Measurements from ENCODE around the gene NDP.

NDP gene

DNA sequence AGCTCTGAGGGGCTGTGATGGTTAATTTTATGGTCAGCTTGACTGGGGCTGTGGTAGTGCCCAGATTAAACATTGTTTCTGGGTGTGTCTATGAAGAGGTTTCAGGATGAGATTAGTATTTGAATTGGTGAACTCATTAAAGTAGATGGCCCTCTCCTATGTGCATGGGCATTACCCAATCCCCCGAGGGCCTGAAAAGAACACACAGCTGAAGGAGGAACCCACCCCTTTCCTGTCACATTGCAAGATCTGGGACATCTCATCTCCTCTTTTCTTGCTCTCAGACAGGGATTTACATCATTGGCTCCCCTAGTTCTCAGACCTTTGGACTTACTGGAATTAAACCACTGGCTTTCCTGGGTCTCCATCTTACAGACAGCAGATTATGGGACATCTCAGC lies 29.4 kb upstream of the NDP start:
- no peak overlapping the region for H3K4me3 ChIP-seq (ENCODE audit: low read length in 2 of 2)
- H3K9ac ChIP-seq (ENCODE audit: low read length in 2 of 2): no peak overlapping the region
- peaks cover 0 to 5% of the 10 kb centered on the region in 2 donors for H3K27me3 ChIP-seq (ENCODE audit: control insufficient read depth in 1 of 2, insufficient read depth in 2 of 2, low read length in 2 of 2)
- H3K4me1 ChIP-seq (ENCODE audit: control insufficient read depth, insufficient read depth, low read length): no peaks in the 10 kb centered on the region
- H3K27ac ChIP-seq (ENCODE audit: low read length): no peak overlapping the region
- H3K36me3 ChIP-seq (ENCODE audit: control insufficient read depth in 2 of 2, insufficient read depth in 2 of 2, low read length in 2 of 2): no peaks in the 10 kb centered on the region
- H3K9me3 ChIP-seq (ENCODE audit: control insufficient read depth in 2 of 2, low read length in 2 of 2): no peaks in the 10 kb centered on the region

DNA sequence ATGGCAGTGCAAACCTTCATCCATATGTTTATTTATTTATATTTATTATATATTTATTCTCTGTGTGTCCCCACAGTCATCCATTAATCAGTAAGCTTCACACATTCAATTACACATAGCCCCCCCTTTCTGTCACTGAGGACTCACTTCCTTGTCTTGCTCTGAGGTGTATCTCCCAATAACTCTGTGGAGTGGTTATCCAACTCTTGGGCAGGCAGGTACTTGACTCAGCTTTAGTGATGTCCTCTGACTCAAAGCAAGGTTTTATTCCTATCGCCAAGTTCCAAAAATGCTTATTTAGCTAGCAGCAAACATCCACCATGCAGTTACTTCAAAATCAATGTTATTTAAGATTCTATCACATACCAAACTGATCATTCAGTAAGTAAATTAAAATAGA lies 25.2 kb upstream of the NDP start:
- Histone ChIP-seq H3K4me1 (ENCODE audit: control insufficient read depth, insufficient read depth, low read length) (no peaks in the 10 kb centered on the region), H3K27ac (ENCODE audit: low read length) (no peak overlapping the region), H3K36me3 (ENCODE audit: control insufficient read depth in 2 of 2, insufficient read depth in 2 of 2, low read length in 2 of 2) (no peaks in the 10 kb centered on the region), H3K4me3 (ENCODE audit: low read length in 2 of 2) (no peak overlapping the region), H3K9me3 (ENCODE audit: control insufficient read depth in 2 of 2, low read length in 2 of 2) (no peaks in the 10 kb centered on the region), H3K27me3 (ENCODE audit: control insufficient read depth in 1 of 2, insufficient read depth in 2 of 2, low read length in 2 of 2) (no peaks in the 10 kb centered on the region), H3K9ac (ENCODE audit: low read length in 2 of 2) (no peak overlapping the region)

DNA sequence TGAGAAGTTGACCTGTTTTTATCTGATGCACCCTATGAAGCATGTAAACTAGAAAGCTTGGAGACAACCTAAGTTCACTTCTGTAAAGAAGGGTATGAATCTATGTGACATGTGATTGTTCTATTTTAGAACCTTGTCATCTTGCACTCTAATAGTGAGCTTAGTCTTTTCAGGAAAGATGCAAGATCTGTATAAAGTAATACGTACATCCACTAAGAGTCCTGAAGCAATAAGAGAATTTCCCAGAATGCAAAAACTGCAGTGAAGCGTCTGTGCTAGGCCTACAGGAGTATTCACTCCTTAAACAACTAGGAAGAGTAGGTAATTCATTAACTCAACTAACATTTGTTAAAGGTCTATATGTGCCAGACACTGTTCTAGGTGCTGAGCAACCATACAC lies 23.3 kb upstream of the NDP start:
- H3K9ac ChIP-seq (ENCODE audit: low read length in 2 of 2): no peak overlapping the region
- no peak overlapping the region for H3K4me3 ChIP-seq (ENCODE audit: low read length in 2 of 2)
- H3K27ac ChIP-seq (ENCODE audit: low read length): no peak overlapping the region
- no peaks in the 10 kb centered on the region for H3K9me3 ChIP-seq (ENCODE audit: control insufficient read depth in 2 of 2, low read length in 2 of 2)
- no peaks in the 10 kb centered on the region for H3K27me3 ChIP-seq (ENCODE audit: control insufficient read depth in 1 of 2, insufficient read depth in 2 of 2, low read length in 2 of 2)
- no peaks in the 10 kb centered on the region for H3K36me3 ChIP-seq (ENCODE audit: control insufficient read depth in 2 of 2, insufficient read depth in 2 of 2, low read length in 2 of 2)
- no peaks in the 10 kb centered on the region for H3K4me1 ChIP-seq (ENCODE audit: control insufficient read depth, insufficient read depth, low read length)

DNA sequence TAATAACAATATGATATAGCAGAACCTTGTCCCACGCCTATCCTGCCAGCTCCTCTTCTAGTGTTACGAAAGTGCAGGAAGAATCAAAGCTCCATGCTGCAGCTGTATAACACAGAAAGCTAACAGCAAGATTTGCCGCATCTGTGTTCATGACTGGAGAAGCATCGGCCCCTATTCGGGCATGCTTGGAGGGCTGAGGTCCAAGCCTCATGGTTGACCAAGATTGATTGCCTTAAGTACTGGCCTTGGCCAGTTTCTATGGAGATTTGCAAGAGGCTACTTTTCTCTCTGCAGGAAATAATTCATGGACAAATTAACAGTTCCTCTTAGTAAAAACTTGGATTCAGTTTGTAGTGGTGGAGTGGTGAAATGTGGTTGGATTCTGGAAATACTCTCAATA lies 12.9 kb upstream of the NDP start:
- Histone ChIP-seq H3K9ac (ENCODE audit: low read length in 2 of 2) (no peak overlapping the region), H3K9me3 (ENCODE audit: control insufficient read depth in 2 of 2, low read length in 2 of 2) (no peaks in the 10 kb centered on the region), H3K27me3 (ENCODE audit: control insufficient read depth in 1 of 2, insufficient read depth in 2 of 2, low read length in 2 of 2) (no peaks in the 10 kb centered on the region), H3K36me3 (ENCODE audit: control insufficient read depth in 2 of 2, insufficient read depth in 2 of 2, low read length in 2 of 2) (no peaks in the 10 kb centered on the region), H3K4me1 (ENCODE audit: control insufficient read depth, insufficient read depth, low read length) (no peaks in the 10 kb centered on the region), H3K27ac (ENCODE audit: low read length) (no peak overlapping the region), H3K4me3 (ENCODE audit: low read length in 2 of 2) (no peak overlapping the region)

DNA sequence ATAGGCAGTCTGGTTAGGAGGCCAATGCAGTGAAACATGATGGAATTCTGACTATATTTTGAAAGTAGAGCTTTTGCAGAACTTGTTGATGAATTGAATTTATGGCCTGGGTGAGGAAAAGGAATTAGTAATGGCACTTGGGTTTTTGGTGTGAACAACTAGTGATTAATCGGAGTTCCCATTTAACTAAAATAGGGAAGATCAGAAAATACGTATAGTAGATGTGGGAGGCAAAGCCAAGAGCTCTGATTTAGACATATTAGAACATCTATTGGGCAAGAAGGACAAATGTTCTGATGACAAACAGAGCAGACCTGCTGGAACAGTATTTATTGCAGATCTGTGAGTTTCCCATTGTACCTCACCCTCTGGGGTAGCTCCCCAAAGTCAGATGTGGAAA lies 12.3 kb upstream of the NDP start:
- Histone ChIP-seq H3K4me3 (ENCODE audit: low read length in 2 of 2) (no peak overlapping the region), H3K4me1 (ENCODE audit: control insufficient read depth, insufficient read depth, low read length) (no peaks in the 10 kb centered on the region), H3K27ac (ENCODE audit: low read length) (no peak overlapping the region), H3K9me3 (ENCODE audit: control insufficient read depth in 2 of 2, low read length in 2 of 2) (no peaks in the 10 kb centered on the region), H3K27me3 (ENCODE audit: control insufficient read depth in 1 of 2, insufficient read depth in 2 of 2, low read length in 2 of 2) (no peaks in the 10 kb centered on the region), H3K9ac (ENCODE audit: low read length in 2 of 2) (no peak overlapping the region), H3K36me3 (ENCODE audit: control insufficient read depth in 2 of 2, insufficient read depth in 2 of 2, low read length in 2 of 2) (no peaks in the 10 kb centered on the region)

GRCh38 chrX:43978226-43978625 lies 5.0 kb upstream of the NDP start:
- Histone ChIP-seq H3K4me1 (ENCODE audit: control insufficient read depth, insufficient read depth, low read length) (peaks cover 3% of the 10 kb centered on the region), H3K4me3 (ENCODE audit: low read length in 2 of 2) (no peak overlapping the region), H3K9me3 (ENCODE audit: control insufficient read depth in 2 of 2, low read length in 2 of 2) (no peaks in the 10 kb centered on the region), H3K27ac (ENCODE audit: low read length) (no peak overlapping the region), H3K36me3 (ENCODE audit: control insufficient read depth in 2 of 2, insufficient read depth in 2 of 2, low read length in 2 of 2) (no peaks in the 10 kb centered on the region), H3K9ac (ENCODE audit: low read length in 2 of 2) (no peak overlapping the region), H3K27me3 (ENCODE audit: control insufficient read depth in 1 of 2, insufficient read depth in 2 of 2, low read length in 2 of 2) (peaks cover 0 to 18% of the 10 kb centered on the region in 2 donors)

GRCh38 chrX:43976205-43976604 lies 3.0 kb upstream of the NDP start:
- Histone ChIP-seq H3K4me1 (ENCODE audit: control insufficient read depth, insufficient read depth, low read length) (peaks cover 8% of the 10 kb centered on the region), H3K27me3 (ENCODE audit: control insufficient read depth in 1 of 2, insufficient read depth in 2 of 2, low read length in 2 of 2) (peaks cover 0 to 28% of the 10 kb centered on the region in 2 donors), H3K9me3 (ENCODE audit: control insufficient read depth in 2 of 2, low read length in 2 of 2) (no peaks in the 10 kb centered on the region), H3K36me3 (ENCODE audit: control insufficient read depth in 2 of 2, insufficient read depth in 2 of 2, low read length in 2 of 2) (no peaks in the 10 kb centered on the region), H3K9ac (ENCODE audit: low read length in 2 of 2) (no peak overlapping the region), H3K27ac (ENCODE audit: low read length) (no peak overlapping the region), H3K4me3 (ENCODE audit: low read length in 2 of 2) (no peak overlapping the region)

- peaks cover 0 to 29% of the 10 kb centered on the region in 2 donors for H3K27me3 ChIP-seq (ENCODE audit: control insufficient read depth in 1 of 2, insufficient read depth in 2 of 2, low read length in 2 of 2)
- H3K4me3 ChIP-seq (ENCODE audit: low read length in 2 of 2): no peak overlapping the region
- H3K9me3 ChIP-seq (ENCODE audit: control insufficient read depth in 2 of 2, low read length in 2 of 2): no peaks in the 10 kb centered on the region
- no peak overlapping the region for H3K27ac ChIP-seq (ENCODE audit: low read length)
- H3K9ac ChIP-seq (ENCODE audit: low read length in 2 of 2): no peak overlapping the region
- peaks cover 8% of the 10 kb centered on the region for H3K4me1 ChIP-seq (ENCODE audit: control insufficient read depth, insufficient read depth, low read length)
- H3K36me3 ChIP-seq (ENCODE audit: control insufficient read depth in 2 of 2, insufficient read depth in 2 of 2, low read length in 2 of 2): no peaks in the 10 kb centered on the region
Measured at GRCh38 chrX:43975796-43976195, 2.6 kb upstream of the NDP start.

DNA sequence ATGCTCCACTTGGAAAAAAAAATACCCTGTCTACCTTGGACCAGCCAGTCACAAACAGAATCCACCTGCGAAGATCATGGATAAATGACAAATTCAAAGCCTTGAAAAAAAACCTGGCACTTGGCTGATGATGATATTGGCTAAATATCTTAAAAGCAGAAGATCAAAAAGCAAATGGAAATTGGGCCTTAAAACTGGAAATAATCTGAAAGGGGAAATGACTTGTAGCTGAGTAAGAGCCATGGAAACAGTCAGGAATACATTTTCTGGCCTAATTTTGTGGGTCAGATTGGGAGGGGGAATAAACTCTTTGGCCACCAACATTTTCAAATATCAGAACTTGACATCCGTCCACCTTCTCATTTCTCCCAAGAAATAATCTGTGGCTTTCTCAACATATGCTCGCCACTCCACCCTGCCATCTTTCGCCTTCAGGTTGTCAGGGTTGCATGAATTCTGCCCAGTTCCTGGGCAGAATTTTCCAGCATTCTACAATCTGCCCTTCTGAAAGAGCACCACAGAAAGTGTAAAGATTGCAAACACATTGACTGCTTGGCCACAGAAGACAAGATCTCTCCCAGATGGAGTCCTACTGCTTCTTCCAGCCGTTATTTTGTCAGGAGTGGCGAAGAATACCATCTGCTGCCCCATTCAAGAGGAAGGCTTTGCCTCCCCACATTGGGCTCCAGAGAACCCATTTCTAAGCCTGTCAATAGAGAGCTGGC lies 1.7 kb upstream of the NDP start:
- H3K4me3 ChIP-seq (ENCODE audit: low read length in 2 of 2): no peak overlapping the region
- H3K9me3 ChIP-seq (ENCODE audit: control insufficient read depth in 2 of 2, low read length in 2 of 2): no peaks in the 10 kb centered on the region
- peaks cover 0 to 38% of the 10 kb centered on the region in 2 donors for H3K27me3 ChIP-seq (ENCODE audit: control insufficient read depth in 1 of 2, insufficient read depth in 2 of 2, low read length in 2 of 2)
- H3K9ac ChIP-seq (ENCODE audit: low read length in 2 of 2): no peak overlapping the region
- H3K4me1 ChIP-seq (ENCODE audit: control insufficient read depth, insufficient read depth, low read length): peaks cover 8% of the 10 kb centered on the region
- no peak overlapping the region for H3K27ac ChIP-seq (ENCODE audit: low read length)
- no peaks in the 10 kb centered on the region for H3K36me3 ChIP-seq (ENCODE audit: control insufficient read depth in 2 of 2, insufficient read depth in 2 of 2, low read length in 2 of 2)

DNA sequence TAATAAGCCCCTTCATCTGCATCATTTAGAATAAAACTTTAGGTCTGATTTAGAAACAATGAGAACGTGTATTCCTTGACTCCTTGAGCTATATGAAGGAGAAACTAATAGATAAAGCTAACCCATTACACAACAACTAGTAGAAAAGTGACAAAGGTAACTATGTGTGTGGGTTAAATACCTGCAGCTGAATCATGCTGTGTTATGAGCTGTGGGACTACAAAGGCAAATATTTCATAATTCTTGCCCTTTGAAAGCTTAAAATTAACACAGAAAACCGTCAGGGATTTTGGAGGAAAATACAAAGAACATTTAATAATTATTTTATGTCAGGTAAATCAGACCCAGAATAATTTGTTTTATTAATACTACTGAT lies 898 bp upstream of the NDP start:
- H3K36me3 ChIP-seq (ENCODE audit: control insufficient read depth in 2 of 2, insufficient read depth in 2 of 2, low read length in 2 of 2): no peaks in the 10 kb centered on the region
- H3K27ac ChIP-seq (ENCODE audit: low read length): no peak overlapping the region
- H3K4me1 ChIP-seq (ENCODE audit: control insufficient read depth, insufficient read depth, low read length): peaks cover 8% of the 10 kb centered on the region
- no peaks in the 10 kb centered on the region for H3K9me3 ChIP-seq (ENCODE audit: control insufficient read depth in 2 of 2, low read length in 2 of 2)
- peaks cover 0 to 41% of the 10 kb centered on the region in 2 donors for H3K27me3 ChIP-seq (ENCODE audit: control insufficient read depth in 1 of 2, insufficient read depth in 2 of 2, low read length in 2 of 2)
- H3K9ac ChIP-seq (ENCODE audit: low read length in 2 of 2): no peak overlapping the region
- H3K4me3 ChIP-seq (ENCODE audit: low read length in 2 of 2): no peak overlapping the region

Measured in stomach smooth muscle (tissue), 2 donors.